B cell (primary cell): Measurements from ENCODE around the gene NCAPG2.

Experiments
- CTCF ChIP-seq: fragments of 200-600 bp; IDR thresholded peaks from one replicate; pipeline ENCODE4 v1.8.0; 2022; ENCODE audit warnings: antibody characterized with exemption, mild to moderate bottlenecking
- EZH2 ChIP-seq: IDR thresholded peaks from 2 replicates; pipeline ENCODE4 v1.6.1; 2012; ENCODE audit warnings: borderline replicate concordance, low read depth, mild to moderate bottlenecking, moderate library complexity, low read length; ENCODE audit not compliant: insufficient read depth, poor library complexity, severe bottlenecking

GRCh38 chr7:158741294-158741666 is 36.7 kb upstream of the NCAPG2 start:
- no peak for TF ChIP-seq EZH2
- no peak for TF ChIP-seq CTCF
